Effector memory CD4-positive, alpha-beta T cell (primary cell): ENCODE results near the gene ABCA5.
"Not testable (repeated sequence)": the region's sequence is repeated elsewhere in the genome, so short reads cannot be mapped to it uniquely, and the experiment has no call there.

Source experiments
- DNase-seq, 3 donors: peaks; one replicate each; pipeline ENCODE4 v3.0.0-alpha.2; 2020
- H3K27ac ChIP-seq: 2 replicates; pipeline ENCODE4 v1.7.0; 2013; ENCODE audit warnings: mild to moderate bottlenecking, low read length, moderate library complexity; ENCODE audit not compliant: insufficient read depth, poor library complexity, severe bottlenecking
- H3K27me3 ChIP-seq: replicated peaks from 2 replicates; pipeline ENCODE4 v1.7.0; 2013; ENCODE audit warnings: mild to moderate bottlenecking, low read length; ENCODE audit not compliant: insufficient read depth, control insufficient read depth, poor library complexity, severe bottlenecking
- H3K36me3 ChIP-seq: 2 replicates; pipeline ENCODE4 v1.7.0; 2013; ENCODE audit warnings: mild to moderate bottlenecking, low read length, moderate library complexity; ENCODE audit not compliant: control insufficient read depth, insufficient read depth
- H3K4me1 ChIP-seq: 2 replicates; pipeline ENCODE4 v1.7.0; 2013; ENCODE audit warnings: low read length, mild to moderate bottlenecking; ENCODE audit not compliant: control insufficient read depth, insufficient read depth, poor library complexity, severe bottlenecking
- H3K4me3 ChIP-seq: 2 replicates; pipeline ENCODE4 v1.7.0; 2013; ENCODE audit warnings: low read length, low read depth, mild to moderate bottlenecking; ENCODE audit not compliant: insufficient read depth, poor library complexity, severe bottlenecking
- H3K9me3 ChIP-seq: 2 replicates; pipeline ENCODE4 v1.7.0; 2013; ENCODE audit warnings: mild to moderate bottlenecking, low read length, moderate library complexity; ENCODE audit not compliant: control insufficient read depth

ABCA5 gene

GRCh38 chr17:69302682-69303081, 24.3 kb downstream of the ABCA5 start:
- no peak overlapping the region for H3K27ac ChIP-seq

DNA sequence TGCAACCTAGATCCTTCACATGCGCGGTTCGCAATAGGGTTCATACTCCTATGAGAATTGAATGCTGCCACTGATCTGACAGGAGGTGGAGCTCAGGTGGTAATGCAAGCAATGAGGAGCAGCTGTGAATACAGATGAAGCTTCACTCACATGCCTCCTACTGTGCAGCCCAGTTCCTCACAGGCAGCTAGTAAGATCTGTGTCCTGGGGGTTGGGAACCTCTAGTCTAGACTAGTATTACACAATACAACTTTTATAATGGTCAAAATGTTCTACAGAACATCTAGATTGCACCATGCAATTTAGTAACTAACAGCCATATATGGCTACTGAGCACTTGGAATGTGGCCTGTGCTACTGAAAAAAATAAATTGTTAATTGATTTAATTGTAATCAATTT, 26.7 kb downstream of the ABCA5 start:
- no peaks in the 10 kb centered on the region for H3K36me3 ChIP-seq
- H3K27me3 ChIP-seq = no peaks in the 10 kb centered on the region
- no peak overlapping the region for H3K27ac ChIP-seq
- H3K4me1 ChIP-seq = no peaks in the 10 kb centered on the region
- no peaks in the 10 kb centered on the region for H3K9me3 ChIP-seq
- no peak overlapping the region for H3K4me3 ChIP-seq
- DNase-seq = no peak

More at GRCh38 chr17:69302682-69303081, 24.3 kb downstream of the ABCA5 start:
- Histone ChIP-seq H3K36me3 (no peaks in the 10 kb centered on the region), H3K9me3 (no peaks in the 10 kb centered on the region), H3K4me1 (no peaks in the 10 kb centered on the region), H3K4me3 (no peak overlapping the region), H3K27me3 (no peaks in the 10 kb centered on the region)
- no peak for DNase-seq

GRCh38 chr17:69298120-69298722, 28.7 kb downstream of the ABCA5 start:
- not testable (repeated sequence) for H3K36me3 ChIP-seq, H3K4me3 ChIP-seq, DNase-seq, H3K27me3 ChIP-seq, H3K4me1 ChIP-seq, H3K9me3 ChIP-seq, H3K27ac ChIP-seq

- Histone ChIP-seq H3K9me3 (no peaks in the 10 kb centered on the region), H3K36me3 (peaks cover 25% of the 10 kb centered on the region), H3K4me1 (no peaks in the 10 kb centered on the region), H3K27me3 (no peaks in the 10 kb centered on the region), H3K4me3 (no peak overlapping the region), H3K27ac (no peak overlapping the region)
- DNase-seq = no peak
Measured at GRCh38 chr17:69287168-69287567, 39.8 kb downstream of the ABCA5 start.

DNA sequence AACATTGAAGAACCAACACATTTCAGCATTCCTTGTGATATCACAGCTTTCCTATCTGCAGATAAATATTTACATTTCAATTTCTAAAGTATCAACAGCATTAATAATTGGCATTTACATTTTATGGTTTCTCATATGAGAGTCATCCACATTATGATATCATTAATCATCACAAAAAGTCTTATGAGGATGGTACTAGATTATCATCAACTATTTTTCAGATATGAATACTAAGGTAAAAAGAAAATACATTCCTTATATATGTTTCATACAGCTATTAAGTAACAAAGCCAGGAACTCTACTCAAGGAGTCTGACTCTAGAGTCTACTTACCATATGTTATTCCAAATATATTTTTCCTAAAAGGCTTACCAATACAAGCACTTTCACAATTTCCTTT, 40.7 kb downstream of the ABCA5 start:
- peaks cover 25% of the 10 kb centered on the region for H3K36me3 ChIP-seq
- H3K27me3 ChIP-seq = no peaks in the 10 kb centered on the region
- no peaks in the 10 kb centered on the region for H3K9me3 ChIP-seq
- H3K4me3 ChIP-seq = no peak overlapping the region
- H3K4me1 ChIP-seq = no peaks in the 10 kb centered on the region
- no peak for DNase-seq
- no peak overlapping the region for H3K27ac ChIP-seq

GRCh38 chr17:69284646-69285045, 42.3 kb downstream of the ABCA5 start:
- Histone ChIP-seq H3K36me3 (peaks cover 25% of the 10 kb centered on the region), H3K27me3 (no peaks in the 10 kb centered on the region), H3K27ac (no peak overlapping the region), H3K4me1 (no peaks in the 10 kb centered on the region), H3K4me3 (no peak overlapping the region), H3K9me3 (no peaks in the 10 kb centered on the region)
- no peak for DNase-seq

DNA sequence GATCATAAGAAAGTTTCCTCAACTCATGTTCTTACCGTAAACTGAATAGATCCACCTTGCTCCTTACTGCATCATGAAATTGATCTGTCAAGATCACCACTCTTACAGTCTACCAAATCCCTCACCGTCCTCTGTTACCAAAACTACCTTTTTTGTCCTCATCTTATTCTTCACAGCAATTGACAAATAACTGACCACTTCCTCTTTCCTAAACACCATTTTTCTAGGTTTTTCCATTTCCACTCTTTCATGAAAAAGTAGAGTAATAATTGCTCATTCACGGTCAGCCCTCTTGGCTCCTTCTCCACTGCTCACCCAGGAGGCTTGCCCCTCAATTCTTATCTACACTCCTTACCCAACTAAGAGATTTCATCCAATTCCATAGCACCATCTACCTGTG, 44.9 kb downstream of the ABCA5 start:
- Histone ChIP-seq H3K36me3 (peaks cover 32% of the 10 kb centered on the region), H3K27me3 (no peaks in the 10 kb centered on the region), H3K4me3 (no peak overlapping the region), H3K27ac (no peak overlapping the region), H3K4me1 (no peaks in the 10 kb centered on the region), H3K9me3 (no peaks in the 10 kb centered on the region)
- DNase-seq = no peak

DNA sequence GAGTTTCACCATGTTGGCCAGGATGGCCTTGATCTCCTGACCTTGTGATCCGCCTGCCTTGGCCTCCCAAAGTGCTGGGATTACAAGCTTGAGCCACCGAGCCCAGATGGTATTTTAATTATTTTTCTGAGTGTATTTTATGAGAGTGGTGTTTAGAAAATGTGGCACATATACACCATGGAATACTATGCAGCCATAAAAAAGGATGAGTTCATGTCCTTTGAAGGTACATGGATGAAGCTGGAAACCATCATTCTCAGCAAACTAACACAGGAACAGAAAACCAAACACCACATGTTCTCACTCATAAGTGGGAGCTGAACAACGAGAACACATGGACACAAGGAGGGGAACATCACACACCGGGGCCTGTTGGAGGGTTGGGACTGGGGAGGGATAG, 50.7 kb downstream of the ABCA5 start:
- H3K27ac ChIP-seq, H3K4me1 ChIP-seq, H3K9me3 ChIP-seq, H3K36me3 ChIP-seq, H3K27me3 ChIP-seq, DNase-seq, H3K4me3 ChIP-seq: not testable (repeated sequence)

GRCh38 chr17:69275751-69276150, 51.2 kb downstream of the ABCA5 start:
- Histone ChIP-seq H3K4me1 (no peaks in the 10 kb centered on the region), H3K27me3 (no peaks in the 10 kb centered on the region), H3K36me3 (peaks cover 7% of the 10 kb centered on the region), H3K4me3 (no peak overlapping the region), H3K9me3 (no peaks in the 10 kb centered on the region), H3K27ac (no peak overlapping the region)
- no peak for DNase-seq

DNA sequence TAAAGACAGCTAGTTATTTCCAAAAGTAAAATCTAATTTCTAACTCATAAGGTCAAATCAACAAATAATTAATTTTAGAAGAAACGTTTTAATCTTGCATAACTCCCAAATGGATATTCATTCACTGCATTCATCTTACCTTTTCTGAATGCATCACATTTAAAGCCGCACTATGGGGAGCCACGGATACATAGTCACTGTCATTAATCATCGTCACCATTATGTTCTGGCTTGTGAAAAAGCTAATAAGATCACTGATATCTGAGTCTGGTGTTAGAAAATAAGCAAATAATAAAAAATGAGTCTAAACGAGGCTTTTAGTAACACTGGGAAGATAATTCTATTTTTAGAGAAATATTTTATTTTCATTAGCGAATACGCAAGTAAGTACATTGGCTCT, 55.9 kb downstream of the ABCA5 start:
- Histone ChIP-seq H3K4me3 (no peak overlapping the region), H3K36me3 (no peaks in the 10 kb centered on the region), H3K4me1 (no peaks in the 10 kb centered on the region), H3K27me3 (no peaks in the 10 kb centered on the region), H3K27ac (no peak overlapping the region), H3K9me3 (no peaks in the 10 kb centered on the region)
- no peak for DNase-seq
